CD4-positive, alpha-beta T cell treated with Interleukin-15 for 1 hour (primary cell): ENCODE measurements around the gene SMYD3.

Experiments
- DNase-seq: peaks from one replicate; pipeline ENCODE4 v3.0.0-alpha.2; 2020

The SMYD3 gene

DNA sequence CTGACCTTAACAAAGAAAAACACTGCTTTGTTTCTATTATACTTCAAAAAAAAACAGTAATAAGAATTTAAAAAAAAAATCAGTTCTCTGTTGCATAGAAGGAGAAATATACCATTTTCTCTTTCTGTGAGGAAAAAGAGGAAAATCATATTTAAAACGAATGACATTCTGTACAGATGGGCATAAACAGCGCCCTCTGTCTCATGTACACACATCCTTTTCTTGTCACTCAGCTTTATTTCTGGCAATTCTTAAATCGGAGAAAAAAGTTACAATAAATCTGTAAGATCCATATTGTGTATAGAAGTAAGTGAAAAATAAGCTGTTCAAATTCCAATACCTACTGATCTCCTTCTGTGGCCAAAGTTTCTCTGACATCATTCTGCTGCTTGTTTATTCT, 245.4 kb downstream of the SMYD3 start:
- DNase-seq = no peak

DNA sequence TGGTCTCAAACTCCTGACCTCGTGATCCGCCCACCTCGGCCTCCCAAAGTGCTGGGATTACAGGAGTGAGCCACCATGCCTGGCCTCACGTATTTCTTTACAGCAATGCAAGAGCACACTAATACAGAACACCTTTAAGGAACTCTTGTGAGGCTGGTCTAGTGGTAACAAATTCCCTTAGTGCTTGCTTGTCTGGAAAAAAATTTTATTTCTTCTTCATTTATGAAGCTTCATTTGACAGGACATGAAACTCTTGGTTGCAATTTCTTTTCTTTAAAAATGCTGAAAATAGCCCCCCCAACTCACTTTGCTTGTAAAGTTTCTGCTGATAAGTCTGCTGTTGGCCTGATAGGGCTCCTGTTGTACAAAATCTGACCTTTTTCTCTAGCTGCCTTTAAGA, 248.8 kb downstream of the SMYD3 start:
- no peak for DNase-seq

DNA sequence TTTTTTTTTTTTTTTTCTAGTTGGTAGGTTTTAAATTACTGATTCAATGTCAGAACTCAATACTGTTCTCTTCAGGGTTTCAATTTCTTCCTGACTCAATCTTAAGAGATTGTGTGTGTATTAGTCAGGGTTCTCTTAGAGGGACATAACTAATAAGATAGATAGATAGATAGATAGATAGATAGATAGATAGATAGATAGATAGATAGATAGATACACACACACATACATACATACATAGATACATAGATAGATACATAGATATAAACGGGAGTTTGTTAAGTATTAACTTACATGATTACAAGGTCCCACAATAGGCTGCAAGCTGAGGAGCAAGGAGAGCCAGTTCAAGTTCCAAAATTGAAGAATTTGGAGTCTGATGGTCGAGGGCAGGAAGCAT, 251.3 kb downstream of the SMYD3 start:
- DNase-seq = no peak

DNA sequence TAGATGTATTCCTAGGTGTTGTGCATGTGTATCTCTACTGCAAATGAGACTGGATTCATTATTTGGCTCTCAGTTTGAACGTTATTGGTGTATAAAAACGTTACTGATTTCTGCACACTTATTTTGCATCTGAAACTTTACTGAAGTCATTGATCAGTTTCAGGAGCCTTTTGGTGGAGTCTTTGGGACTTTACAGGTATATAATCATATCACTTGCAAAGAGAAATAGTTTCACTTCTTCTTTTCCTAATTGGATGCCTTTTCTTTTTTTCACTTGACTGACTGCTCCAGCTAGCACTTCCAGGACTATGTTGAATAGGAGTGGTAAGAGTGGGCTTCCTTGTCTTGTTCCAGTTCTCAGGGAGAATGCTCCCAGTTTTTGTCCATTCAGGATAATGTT, 252.2 kb downstream of the SMYD3 start:
- DNase-seq = no peak

DNA sequence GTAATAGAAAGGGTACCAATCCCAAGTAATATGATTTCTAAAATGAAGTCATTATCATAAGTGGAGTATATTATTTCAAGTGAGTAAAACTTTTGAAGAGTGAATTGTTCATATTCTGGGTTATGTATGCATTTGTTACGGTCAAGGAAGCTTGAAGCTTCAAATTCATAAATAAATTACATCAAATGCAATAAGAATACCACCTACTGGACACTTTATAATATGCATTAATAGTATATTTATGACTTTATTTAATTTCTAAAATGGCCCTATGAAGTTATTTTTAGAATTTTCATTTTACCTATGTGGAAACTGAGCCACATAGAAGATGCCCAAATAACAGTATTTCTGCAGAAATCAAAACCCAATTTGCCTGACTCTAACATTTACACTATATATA, 260.6 kb downstream of the SMYD3 start:
- DNase-seq = no peak

DNA sequence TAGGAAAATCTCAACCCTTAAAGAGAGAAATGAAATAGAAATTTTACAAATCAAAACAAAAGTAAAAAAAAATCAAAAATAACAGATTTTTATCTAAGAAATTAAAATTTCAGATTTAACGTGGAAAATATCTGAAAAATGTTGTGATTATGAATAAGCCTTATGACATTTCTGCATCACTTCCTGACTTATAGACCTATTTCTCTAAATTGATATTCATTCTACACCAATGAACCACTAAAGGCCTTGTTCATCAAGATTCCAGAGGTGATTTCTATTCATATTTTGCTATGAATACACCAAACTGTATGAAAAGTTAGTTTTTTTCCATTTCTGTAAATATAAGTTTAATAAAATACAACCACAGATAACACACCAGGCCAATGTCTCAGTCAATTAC, 261.5 kb downstream of the SMYD3 start:
- no peak for DNase-seq

DNA sequence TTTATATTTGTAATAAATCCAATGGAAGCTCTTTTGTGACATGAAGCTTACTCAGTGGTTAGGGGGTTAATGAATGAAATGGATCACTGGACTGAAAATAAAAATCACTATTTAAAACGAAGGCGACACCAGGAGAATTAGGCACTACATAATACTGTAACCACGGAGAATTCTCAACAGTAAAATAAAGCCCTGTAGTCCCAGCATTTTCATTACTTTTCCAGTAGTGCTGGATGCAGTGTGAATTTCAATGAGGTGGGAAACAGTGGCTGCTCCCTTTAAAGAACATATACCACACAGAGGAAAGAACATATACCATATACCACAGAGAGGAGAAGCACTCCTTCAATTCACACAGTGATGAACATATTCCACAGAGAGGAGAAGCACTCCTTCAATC, 275.0 kb downstream of the SMYD3 start:
- no peak for DNase-seq

DNA sequence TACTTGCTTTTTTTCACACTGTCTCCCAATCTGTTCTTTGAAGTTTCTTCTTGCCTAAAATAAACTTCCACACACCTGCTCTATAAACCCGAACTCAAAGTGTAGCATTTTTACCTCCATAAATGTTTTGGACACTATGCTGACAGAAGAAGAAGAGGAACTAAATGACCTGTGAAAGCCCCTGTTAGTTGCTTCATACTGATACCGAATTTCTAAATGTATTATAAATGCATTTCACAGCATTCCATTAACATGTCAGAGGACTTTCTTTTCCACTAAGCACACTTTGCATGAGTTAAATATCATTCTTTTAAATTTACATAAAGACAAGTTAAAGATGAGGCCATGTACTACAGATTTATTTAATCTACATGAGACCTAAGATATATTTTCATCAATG, 281.0 kb downstream of the SMYD3 start:
- DNase-seq = no peak

DNA sequence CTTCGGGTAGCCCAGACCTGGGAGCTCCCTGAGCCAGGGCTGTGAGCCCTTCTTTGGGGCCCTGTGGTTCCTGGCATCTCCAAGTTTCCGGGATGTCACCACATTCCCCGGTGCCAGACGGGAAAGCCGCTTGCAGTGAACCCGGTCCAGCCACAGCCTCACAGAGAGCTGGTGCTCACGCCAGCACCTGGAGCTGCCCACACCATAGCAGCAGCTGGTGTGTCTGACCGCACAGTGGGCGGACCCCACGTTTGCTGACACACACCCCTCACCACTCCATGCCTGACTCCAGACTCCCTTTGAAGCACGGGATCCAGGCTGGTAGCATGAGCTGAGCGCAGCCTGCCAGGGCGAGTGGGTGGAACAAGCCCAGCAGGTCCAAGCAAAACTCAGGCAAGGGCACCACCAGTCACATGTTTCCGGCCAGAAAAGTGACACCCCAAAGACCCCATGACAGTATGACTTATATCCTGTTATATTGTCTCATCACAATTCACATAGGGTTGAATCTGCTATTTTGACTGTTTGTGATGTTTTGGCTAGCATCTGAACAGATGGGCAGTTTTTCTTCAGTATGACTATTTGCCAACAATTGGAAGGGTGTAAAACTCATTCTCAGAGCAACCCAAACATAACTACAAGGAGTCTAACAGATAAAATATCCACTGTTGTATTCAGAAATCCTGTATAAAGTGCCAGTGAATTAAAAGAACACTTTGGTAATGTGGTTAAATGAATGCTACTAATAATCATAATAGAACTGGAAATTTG, 285.4 kb downstream of the SMYD3 start:
- DNase-seq = no peak

DNA sequence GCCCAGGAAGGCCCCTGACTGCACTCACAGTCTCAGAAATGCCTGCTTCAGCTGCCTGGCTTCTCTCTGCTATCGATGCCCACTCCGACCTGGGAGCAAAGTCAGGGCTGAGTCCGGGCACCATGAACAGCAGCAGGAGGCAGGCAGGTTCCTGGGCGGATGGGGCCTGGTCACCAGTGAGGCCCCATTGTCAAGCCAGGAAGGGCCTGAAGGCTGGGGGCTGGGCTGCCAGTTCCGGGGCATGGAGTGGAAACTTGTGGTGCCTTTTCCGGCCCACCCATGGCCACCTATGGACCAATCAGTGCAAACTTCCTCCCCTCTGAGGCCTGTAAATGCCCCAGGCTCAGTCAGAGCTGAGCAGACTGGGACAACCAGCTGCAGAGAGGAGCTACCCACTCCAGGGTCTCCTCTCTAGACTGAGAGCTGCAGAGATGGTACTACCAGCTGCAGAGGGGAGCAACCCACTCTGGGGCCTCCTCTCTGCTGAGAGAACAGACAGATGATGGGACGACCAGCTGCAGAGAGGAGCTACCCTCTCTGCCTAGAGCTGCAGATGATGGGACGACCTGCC, 286.5 kb downstream of the SMYD3 start:
- DNase-seq = no peak

DNA sequence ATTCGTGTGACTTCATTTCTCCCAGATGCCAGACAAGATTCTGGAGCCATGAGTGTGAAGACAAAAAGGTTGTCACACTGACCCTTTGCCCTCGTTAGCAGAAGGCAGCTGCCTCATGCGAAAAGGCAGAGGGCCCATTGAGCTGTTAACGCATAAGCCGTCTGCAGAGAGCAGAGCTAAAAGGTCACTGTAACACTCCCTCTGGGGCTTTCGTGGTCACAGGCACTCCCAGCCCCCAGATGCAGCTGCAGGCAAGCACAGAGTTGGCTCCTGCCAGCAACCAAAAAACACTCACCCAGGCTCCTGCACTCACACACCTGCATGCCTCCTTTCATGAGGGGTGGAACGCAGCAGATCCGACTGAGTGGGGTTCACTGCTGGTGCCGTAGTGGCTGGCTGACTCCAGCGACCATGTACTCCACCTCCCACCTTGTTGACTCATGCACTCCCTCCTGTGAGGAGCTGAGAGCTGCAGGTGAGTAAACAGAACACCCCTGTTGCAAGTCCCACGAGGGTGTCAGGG, 287.5 kb downstream of the SMYD3 start:
- DNase-seq = no peak

DNA sequence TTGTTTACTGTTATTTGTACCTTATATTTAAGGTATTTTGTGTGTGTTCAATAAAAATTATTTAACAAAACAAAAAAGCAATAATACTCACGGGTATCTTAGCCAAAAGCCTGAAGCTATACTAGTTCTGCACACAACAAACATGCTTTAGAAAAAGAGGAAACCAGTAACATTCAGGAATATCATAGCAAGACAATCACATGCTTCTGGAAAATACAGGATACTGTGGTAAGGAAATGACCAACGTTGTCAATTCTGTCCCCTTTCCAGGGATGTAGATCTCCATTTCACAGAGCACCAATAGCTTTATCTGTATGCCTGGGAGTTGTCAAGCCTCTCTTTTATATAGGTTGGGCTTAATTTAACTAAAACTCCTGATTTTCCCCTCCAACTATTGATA, 288.4 kb downstream of the SMYD3 start:
- no peak for DNase-seq

DNA sequence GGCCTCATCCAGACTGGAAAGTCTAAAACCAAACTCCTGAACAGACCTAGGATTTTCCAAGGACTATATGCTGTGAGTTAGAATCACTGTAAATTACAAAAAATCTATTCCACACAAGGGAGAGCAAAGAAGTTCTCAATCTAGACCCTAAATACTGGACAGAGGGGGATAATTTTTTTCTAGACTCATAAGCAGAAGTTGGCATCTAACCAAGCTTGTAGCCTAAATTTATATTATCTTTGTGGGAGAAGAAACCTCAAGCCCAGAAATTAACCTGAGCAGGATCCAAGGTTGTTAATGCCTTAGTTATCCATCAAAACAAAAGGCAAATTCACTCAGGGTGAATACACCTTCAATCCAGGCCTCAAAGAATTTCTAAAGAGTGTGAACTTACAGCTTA, 290.2 kb downstream of the SMYD3 start:
- DNase-seq = no peak

DNA sequence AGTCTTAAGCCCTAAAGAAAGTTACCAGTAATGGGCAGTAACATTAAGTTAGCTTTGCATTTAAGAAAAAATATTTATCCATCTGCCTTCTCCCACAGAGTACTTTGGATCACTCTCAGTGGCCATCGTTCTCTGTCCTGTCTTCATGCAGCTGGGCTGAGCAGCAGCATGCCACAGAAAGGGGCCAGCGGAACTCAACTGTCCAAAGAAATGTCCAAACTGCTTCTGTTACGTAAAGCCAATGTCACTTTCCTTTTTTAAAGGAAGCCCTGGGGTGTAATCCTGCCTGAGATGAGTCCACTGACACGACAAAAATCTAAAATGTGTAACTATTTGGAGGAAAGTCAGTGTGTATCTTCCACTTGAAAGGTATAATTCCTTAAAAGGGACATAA, 291.6 kb downstream of the SMYD3 start:
- DNase-seq = no peak

DNA sequence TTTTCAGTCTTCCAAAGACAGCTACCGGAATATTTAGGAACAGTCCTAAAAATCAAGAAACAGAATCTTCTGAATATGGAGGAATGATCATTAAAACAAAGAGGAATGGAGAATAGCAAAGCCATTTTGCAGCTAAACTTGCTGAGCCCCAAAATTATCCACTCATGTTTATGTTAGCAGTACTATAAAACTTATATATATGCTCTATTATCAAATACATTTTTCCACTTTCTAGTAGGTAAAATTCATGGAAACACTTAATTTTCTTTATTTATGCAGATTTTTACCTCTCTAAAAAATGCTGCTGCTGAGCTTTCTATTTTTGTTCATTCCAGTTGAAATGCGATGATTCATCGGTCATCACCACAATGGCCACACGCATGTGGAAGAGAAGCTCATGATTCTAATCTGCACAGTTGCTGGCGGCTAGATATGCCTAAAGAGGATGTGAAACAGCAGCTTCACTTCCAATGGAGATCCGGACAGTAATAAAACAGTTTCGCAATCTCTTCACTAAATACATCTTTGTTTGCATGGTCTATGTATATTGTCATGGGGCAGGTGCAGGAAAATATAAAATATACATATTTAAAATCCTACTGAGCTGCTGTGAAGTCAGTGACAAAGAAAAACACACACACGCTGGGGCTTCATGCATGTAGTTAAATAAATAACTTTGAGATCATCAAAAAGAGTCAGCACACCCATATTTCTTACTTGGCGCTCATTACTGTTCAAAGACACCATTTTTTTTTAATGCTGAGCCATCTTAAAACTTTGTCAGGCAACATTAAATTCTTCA, 292.2 kb downstream of the SMYD3 start:
- peak; percentile 68 for DNase-seq

DNA sequence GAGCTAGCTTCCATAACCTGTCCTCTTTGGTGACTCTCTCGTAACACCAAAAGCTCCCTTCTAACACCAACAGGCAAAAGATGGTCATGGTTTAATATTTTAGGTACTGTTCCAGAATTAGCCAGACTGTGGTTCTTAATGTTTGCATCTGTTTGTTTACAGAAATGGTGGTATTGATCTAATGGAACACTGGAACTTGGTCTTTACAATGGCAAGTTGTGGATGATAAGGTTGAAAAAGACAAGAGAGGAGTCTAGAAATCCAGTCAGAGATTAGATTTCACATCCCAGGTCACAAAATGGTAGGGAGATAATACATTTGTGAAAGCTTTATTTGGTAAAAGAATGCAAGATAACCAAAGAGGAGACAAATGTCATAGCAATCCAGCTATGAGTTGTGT, 293.1 kb downstream of the SMYD3 start:
- no peak for DNase-seq

DNA sequence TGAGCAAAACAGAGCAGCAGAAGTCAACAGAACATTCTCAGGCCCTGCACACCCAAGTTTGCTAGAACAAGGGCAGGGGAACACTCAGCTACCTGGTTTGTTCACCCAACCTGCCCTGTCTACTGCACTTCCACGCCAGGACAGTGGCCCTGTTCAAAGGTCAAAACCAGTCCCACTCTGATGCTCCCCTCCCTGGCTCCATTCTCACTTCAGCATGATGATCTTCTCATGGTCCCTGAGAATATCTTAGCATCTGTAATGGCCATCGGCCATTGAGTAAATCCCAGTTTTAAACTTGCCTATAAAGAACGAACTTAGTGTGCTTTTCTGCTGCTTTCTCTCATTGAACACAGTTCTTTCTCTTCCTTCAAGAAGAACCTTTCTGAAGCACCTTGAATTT, 293.6 kb downstream of the SMYD3 start:
- no peak for DNase-seq

DNA sequence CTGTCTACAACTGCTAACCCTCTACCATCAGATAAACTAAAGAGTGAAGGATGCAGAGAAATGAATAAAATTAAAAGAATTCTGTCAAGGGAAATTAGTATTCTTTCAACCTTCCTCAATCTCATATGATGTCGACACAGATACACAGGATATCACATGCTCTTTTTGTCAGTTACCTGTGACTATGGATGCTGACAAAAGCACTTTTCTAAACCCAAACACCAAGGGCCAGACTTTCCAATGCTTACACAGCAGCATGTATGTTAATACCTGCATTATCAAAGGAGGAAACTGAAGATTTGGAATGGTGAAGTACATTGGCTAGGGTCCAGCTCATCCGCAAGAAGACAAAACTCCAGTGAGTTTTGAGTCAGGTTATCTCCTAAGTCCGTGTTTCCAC, 294.0 kb downstream of the SMYD3 start:
- DNase-seq = no peak

DNA sequence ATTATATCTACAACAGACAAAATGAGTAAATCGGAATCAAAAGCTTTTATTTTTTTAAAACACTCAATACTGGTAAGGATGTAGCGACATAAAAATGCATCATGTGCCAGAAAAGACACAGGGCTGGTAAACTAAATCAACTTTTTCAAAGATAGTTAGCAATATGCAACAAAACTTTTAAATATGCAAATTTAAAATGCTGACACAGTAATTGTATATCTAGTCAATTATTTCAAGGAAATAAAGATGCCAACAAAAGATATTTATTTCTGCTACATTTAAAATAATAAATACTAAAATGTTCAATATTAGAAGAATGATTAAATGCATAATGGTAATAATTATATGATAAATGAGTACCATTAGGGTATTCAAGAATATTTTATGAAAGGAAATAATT, 295.1 kb downstream of the SMYD3 start:
- DNase-seq = no peak

DNA sequence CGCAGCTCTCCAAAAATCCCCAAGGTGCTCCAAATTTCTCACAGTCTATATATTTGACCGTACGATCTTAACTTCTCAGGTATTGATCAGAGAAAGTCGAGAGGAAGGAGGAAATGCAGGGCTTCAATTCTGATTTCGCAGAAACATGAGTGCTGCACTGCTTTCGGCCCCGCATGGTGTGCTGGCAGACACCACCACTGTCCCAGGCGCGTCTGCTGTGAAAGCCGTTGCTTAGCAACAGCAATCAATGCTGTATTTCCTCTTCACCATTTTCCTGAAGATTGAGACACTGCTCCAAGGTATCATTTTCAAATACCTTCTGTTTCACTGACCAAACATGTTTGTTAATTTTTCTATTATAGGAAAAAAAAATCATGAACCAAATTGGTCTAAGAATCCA, 296.3 kb downstream of the SMYD3 start:
- DNase-seq = no peak

DNA sequence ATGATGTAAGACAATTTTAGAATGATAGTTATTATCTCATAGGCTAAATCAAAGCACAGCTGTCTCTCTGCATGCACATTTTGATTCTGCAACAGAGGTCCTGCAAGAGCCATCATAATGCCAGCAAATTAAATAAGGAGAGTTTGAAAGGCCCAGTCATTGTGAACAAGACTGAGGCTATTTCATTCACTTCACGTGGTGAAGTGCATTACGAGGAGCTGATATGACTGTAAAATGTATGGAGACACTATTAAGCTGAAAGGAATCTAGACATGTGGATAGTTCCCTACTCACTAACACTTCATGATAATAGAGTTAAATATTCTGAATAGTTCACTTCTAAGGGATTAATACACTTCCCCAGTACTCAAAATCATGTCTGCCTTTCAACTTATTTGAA, 299.0 kb downstream of the SMYD3 start:
- no peak for DNase-seq

DNA sequence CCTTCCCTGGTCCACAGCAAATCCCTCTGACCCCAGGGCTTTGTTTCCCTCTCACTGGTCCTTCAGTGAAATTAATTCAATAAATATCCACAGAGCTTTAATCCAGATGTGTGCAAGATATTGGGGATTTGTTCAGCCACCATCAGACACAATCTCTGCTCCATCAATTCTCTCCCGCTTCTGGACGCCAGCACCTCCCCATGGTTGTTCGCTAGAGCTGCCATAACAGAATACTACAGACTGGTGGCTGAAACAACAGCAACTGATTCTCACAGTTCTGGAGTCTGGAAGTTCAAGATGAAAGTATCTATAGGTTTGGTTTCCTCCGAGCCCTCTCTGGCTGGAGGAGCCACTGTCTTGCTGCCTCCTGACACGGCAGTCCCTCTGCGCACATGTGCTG, 303.9 kb downstream of the SMYD3 start:
- no peak for DNase-seq

DNA sequence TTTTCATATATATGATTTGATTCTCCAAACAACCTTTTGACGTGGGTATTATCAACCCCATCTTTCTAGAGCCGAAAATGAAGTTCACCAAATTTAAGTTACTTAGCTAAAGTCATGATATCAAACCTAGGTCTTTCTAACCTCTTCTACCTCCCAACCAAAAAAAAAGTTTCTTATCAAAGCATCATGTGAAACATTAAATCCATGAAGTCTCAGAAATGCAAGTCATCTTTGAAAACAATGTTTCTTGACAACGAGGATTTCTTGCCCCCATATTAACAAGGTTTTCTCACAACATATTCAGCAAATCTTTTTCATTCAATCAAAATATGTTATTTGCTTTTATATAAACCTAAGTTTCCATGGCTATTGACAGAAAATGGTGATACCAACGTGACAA, 306.3 kb downstream of the SMYD3 start:
- DNase-seq = no peak

DNA sequence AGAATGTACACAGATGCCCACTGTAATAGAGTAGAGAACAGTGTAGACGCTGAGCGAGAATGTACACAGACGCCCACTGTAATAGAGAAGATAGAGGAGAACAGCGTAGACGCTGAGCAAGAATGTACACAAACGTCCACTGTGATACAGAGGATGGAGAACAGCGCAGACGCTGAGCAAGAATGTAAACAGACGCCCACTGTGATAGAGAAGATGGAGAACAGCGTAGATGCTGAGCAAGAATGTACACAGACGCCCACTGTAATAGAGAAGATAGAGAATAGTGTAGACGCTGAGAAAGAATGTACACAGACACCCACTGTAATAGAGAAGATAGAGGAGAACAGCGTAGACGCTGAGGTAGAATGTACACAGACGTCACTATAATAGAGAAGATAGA, 306.9 kb downstream of the SMYD3 start:
- DNase-seq = no peak
